PC-9 (cell line): ENCODE data around the gene ATP8B3.

Experiments
- CTCF ChIP-seq: fragments of 200-600 bp; sonication (generic); conservative IDR thresholded peaks from 2 replicates; pipeline ENCODE4 v1.6.1; 2017; ENCODE audit warnings: mixed run types, antibody characterized with exemption, mild to moderate bottlenecking, moderate library complexity
- EZH2 ChIP-seq: fragments of 200-600 bp; sonication (generic); IDR thresholded peaks from 2 replicates; pipeline ENCODE4 v1.8.0; 2017; ENCODE audit warnings: antibody characterized with exemption, low read depth

DNA sequence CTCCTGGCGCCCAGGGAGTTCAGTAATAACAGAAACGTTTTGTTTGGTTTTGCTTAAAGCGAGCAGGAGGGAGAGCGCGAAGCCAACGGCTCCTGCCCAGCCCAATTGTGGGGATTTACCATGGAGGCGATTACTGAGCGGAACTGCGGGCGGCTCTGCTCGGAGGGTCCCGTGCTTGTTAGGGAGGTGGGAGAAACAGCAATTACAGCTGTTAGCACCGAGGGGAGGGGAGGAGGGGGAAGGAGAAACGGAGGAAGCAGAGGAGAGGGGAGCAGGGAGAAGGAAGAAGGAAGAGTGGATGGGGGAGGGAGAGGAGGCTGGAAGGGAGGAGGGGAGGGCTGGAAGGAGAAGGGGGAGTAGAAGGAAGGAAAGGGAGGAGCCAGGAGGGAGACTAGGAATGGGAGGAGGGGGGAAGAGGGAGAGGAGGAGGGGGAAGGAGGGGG, 66.5 kb downstream of the ATP8B3 start:
- TF ChIP-seq CTCF (no peak), EZH2 (no peak)
